ENCODE results near the gene KCNH2. TPM values are rescaled to one million over a fixed set of nuclear protein-coding genes. Genes with fewer than 3 reads are reported as not detected.
A peak's percentile ranks its signal among the peaks of the same experiment; 100 is the strongest.

KCNH2 gene
- total and polyA plus RNA-seq, 2 of the 8 experiments (the other 6 are each of a cell fraction or from before 2014, with no cell fraction given), result 8.0 to 15.0 TPM

DNA sequence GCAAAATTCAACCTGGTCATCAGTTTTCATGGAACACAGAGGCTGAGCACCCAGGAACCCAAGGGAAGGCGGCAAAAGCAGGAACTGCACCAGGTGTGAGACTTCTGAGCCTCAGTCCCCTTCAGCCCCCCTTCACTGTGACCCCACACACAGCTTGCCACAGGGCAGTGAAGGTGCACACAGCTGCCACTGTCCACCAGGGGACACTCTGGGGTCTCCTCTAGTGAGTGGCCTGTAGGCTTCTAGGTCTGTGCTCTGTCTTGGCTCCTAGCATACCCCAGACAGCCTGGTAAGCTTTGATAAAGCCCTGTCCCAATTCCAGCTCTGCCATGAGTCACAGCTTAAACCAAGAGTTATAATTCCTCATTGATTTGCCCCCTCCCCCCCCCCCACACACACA is 12.1 kb downstream of the KCNH2 start:
- Histone ChIP-seq H2BK120ac (replicated peaks; ENCODE audit: low read depth, low read length) (no peak overlapping the region), H4K91ac (replicated peaks; ENCODE audit: insufficient read length, low read length) (no peak overlapping the region), H3K18ac (ENCODE audit: extremely low read depth, low read length) (no peak overlapping the region), H3K4me3 (ENCODE audit: extremely low read depth in 1 of 4, insufficient read depth in 2 of 4, low read depth in 3 of 4, low read length in 4 of 4) (no peak overlapping the region), H3K9ac (replicated peaks in 1 of 4; ENCODE audit: extremely low read depth in 1 of 4, low read depth in 3 of 4, low read length in 3 of 4) (no peak overlapping the region), H3K27ac (ENCODE audit: low read depth, low read length) (no peak overlapping the region), H3K4me2 (ENCODE audit: insufficient read depth in 1 of 2, low read depth in 2 of 2, low read length in 2 of 2) (no peak overlapping the region), H2AK5ac (ENCODE audit: low read depth, low read length) (no peak overlapping the region), H2BK15ac (ENCODE audit: low read length) (0 out of 2 replicates have a peak overlapping the region, but pooled peaks have one; percentile 61), H3K9me3 (ENCODE audit: insufficient read depth in 2 of 2, low read depth in 1 of 2, low read length in 1 of 2) (no peaks in the 10 kb centered on the region), H3K79me2 (ENCODE audit: control insufficient read depth in 1 of 2, insufficient read depth in 2 of 2, low read length in 2 of 2) (no peaks in the 10 kb centered on the region), H2BK5ac (ENCODE audit: low read depth, low read length) (no peak overlapping the region), H4K5ac (ENCODE audit: insufficient read length, low read depth, low read length) (no peak overlapping the region), H2BK12ac (ENCODE audit: low read depth, low read length) (no peak overlapping the region), H3K23ac (ENCODE audit: insufficient read length) (no peak overlapping the region), H4K8ac (ENCODE audit: extremely low read depth, insufficient read depth, low read length) (no peak overlapping the region), H3K23me2 (ENCODE audit: low read depth, low read length) (peaks cover 3% of the 10 kb centered on the region; the same call in 1 of the 2 replicates), H3K4me1 (replicated peaks in 1 of 4; ENCODE audit: control insufficient read depth in 3 of 4, insufficient read depth in 4 of 4, low read length in 3 of 4) (peaks cover 2 to 22% (median 14%) of the 10 kb centered on the region in 4 experiments), H3K14ac (ENCODE audit: insufficient read length) (no peak overlapping the region), H2BK20ac (ENCODE audit: low read length) (no peak overlapping the region), H3K27me3 (replicated peaks in 1 of 4; ENCODE audit: control insufficient read depth in 3 of 4, extremely low read depth in 1 of 4, insufficient read depth in 3 of 4, low read length in 3 of 4) (no peaks in the 10 kb centered on the region; a peak in 1 of 7 replicates), H3K4ac (replicated peaks; ENCODE audit: insufficient read length, low read depth, low read length) (no peak overlapping the region), H3K79me1 (ENCODE audit: low read depth, low read length) (no peaks in the 10 kb centered on the region), H3K56ac (replicated peaks; ENCODE audit: insufficient read length, low read depth, low read length) (no peak overlapping the region), H4K20me1 (replicated peaks in 1 of 2; ENCODE audit: control insufficient read depth in 1 of 2, insufficient read depth in 2 of 2, low read length in 2 of 2) (no peaks in the 10 kb centered on the region), H2AFZ (ENCODE audit: low read length) (no peak overlapping the region), H3K36me3 (ENCODE audit: control insufficient read depth in 2 of 4, insufficient read depth in 4 of 4, low read length in 3 of 4) (no peaks in the 10 kb centered on the region)
- 77% methylated on average over 1 of the region's 1 CpG; no CpG with 5 or more reads in 1 of the 2 experiments for WGBS, 2 experiments (ENCODE audit: extremely low coverage in 1 of 2, insufficient coverage in 1 of 2, insufficient read length in 1 of 2, insufficient replicate concordance in 2 of 2, low coverage in 1 of 2, low lambda C conversion rate in 2 of 2, missing lambda C conversion rate in 1 of 2)
- POLR2A ChIA-PET (ENCODE audit: partially characterized antibody), result interaction anchor here (1.8 to 1.9 kb wide), 2 partner anchors 9 to 11 kb away, joined by 6 read pairs; no protein-coding TSS in a partner anchor
- no peak for DNase-seq (ENCODE audit: low read depth in 1 of 2, low spot score in 2 of 2)
- FAIRE-seq, result no peak
- CTCF ChIA-PET (ENCODE audit: partially characterized antibody), result interaction anchor here (0.8 to 27.0 kb wide), 15 partner anchors 2 to 146 kb away, joined by 3 to 797 read pairs (median 13); partner anchors contain the start of genes KCNH2 and NOS3
- TF ChIP-seq RAD21 (IDR thresholded peaks at IDR 0.05 in 1 of 2, conservative IDR thresholded peaks at IDR 0.05 in 1 of 2; ENCODE audit: low read depth in 2 of 2, low read length in 2 of 2) (peak; percentile 50 to 64), TAF1 (IDR thresholded peaks at IDR 0.05; ENCODE audit: low read depth, low read length) (no peak)
- TF ChIP-seq, protein P1, sequence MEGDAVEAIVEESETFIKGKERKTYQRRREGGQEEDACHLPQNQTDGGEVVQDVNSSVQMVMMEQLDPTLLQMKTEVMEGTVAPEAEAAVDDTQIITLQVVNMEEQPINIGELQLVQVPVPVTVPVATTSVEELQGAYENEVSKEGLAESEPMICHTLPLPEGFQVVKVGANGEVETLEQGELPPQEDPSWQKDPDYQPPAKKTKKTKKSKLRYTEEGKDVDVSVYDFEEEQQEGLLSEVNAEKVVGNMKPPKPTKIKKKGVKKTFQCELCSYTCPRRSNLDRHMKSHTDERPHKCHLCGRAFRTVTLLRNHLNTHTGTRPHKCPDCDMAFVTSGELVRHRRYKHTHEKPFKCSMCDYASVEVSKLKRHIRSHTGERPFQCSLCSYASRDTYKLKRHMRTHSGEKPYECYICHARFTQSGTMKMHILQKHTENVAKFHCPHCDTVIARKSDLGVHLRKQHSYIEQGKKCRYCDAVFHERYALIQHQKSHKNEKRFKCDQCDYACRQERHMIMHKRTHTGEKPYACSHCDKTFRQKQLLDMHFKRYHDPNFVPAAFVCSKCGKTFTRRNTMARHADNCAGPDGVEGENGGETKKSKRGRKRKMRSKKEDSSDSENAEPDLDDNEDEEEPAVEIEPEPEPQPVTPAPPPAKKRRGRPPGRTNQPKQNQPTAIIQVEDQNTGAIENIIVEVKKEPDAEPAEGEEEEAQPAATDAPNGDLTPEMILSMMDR (IDR thresholded peaks at IDR 0.05; ENCODE audit: control extremely low read depth in 1 of 3, insufficient read depth in 1 of 3, low read depth in 1 of 3, low read length in 3 of 3), result peak in 2 of 3 experiments; percentile 68 to 81; a peak in 3 of 4 replicates

Measured in H1 (cell line).